ENCODE measurements around the gene ZFAND3.

DNA sequence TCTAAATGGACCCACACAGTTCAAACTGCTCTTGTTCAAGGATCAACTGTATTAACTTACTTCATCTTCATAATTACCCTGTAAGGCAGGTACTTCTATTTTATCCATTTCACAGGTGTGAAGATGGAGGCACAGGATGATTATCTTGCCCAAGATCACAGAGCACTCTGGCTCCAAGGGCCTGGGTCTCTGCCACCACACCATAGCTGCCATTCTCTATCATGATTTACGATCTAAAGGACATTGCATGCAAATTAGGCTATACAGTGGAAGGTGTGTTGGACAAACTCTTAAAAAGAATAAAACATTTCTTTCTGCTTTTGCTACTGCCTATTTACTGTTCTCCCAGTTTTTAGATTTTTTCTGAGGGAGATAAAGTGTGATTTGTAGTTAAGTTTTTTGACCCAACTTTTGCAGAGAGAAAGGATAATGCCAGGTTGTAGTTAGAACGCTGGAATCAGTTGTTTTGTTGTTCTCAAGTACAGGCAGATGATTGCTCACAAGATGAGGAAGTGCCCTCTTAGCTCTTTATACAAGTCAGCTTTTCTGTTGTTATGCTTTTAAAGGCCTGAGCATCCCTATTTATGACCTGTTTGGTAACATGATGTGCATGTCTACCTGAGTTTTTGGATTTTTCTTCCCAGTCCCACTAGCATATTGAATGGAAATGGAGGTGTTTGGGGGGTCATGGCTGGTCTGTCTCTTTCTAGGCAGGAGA is 247.9 kb downstream of the ZFAND3 start:
- TF ChIP-seq CTCF (conservative IDR thresholded peaks at IDR 0.05; ENCODE audit: low read depth, low read length) (no peak), EZH2 (IDR thresholded peaks at IDR 0.05; ENCODE audit: borderline replicate concordance, low read depth, low read length, poor library complexity, severe bottlenecking) (no peak)
